ENCODE measurements around the gene ATP5PB. TPM values are rescaled to one million over a fixed set of nuclear protein-coding genes. Genes with fewer than 3 reads are reported as not detected.
A peak's percentile ranks its signal among the peaks of the same experiment; 100 is the strongest.

Gene ATP5PB
- total RNA-seq, 1 experiment from 2014 or later = 361 TPM

- no peak for DNase-seq (ENCODE audit: extremely low read depth, low read depth)
Observed at GRCh38 chr1:111474106-111474505, 24.8 kb downstream of the ATP5PB start.

DNA sequence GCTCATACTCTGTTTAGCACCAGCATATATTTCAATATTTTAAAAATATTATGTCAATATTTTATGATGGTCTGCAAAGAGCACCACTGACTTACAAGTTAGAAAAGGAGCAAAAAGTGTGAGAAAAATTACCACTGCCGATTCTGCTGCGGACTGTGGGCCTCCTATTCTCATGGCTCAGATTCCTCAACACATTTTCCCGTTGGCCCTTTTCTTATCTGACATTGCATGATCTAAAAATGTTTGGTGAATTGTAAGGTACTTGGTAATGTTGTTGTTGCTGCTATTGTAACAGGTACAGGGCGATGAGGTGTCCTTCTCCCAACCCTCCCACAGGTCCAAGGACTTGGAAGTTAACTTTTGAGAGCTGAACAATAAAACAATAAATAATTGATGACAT, 25.3 kb downstream of the ATP5PB start:
- DNase-seq (ENCODE audit: extremely low read depth, low read depth) = no peak

DNA sequence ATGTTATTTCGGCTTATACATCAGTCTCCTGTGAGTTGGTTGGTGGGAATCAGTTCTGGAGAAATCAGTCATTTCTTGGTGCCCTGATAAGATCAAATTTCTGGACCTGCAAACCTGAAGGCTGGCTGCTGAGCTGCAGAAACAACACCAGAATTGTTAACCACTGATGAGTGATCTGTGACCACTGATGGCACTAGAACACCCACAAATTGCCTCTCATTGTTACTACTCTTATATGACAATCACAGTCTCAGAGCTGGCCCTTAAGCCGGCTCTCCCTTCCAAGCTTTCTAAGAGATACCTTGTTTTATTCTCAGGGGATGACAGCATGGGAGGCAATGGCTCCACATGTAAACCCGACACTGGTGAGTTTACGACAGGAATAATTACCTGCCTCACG, 26.4 kb downstream of the ATP5PB start:
- DNase-seq (ENCODE audit: extremely low read depth, low read depth) = no peak

- no peak for DNase-seq (ENCODE audit: extremely low read depth, low read depth)
Observed at GRCh38 chr1:111476214-111476613, 26.9 kb downstream of the ATP5PB start.

- no peak for DNase-seq (ENCODE audit: extremely low read depth, low read depth)
Observed at GRCh38 chr1:111476761-111477309, 27.6 kb downstream of the ATP5PB start.

- DNase-seq (ENCODE audit: extremely low read depth, low read depth) = no peak
Observed at GRCh38 chr1:111480674-111481073, 31.4 kb downstream of the ATP5PB start.

- peak; percentile 35 for DNase-seq (ENCODE audit: extremely low read depth, low read depth)
Observed at GRCh38 chr1:111481387-111482221, 32.3 kb downstream of the ATP5PB start.

DNA sequence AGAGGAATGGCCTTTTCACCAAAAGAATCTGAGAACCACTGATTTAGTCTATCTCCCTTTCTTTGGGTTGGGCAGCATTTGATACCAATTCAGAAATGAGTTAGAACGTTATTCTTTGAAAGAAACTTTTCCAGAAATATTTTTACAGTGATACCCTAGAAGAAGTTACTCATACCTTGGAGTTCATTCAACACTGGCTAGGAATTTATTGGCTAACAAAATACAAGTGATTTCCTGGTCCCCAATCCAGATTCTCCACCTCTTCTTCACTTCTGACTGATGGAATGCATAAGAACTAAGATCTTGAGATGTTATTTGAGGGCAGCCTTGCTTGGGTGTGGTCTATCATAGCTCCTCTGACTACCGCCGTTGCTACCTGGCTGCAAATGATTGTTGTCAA, 33.9 kb downstream of the ATP5PB start:
- no peak for DNase-seq (ENCODE audit: extremely low read depth, low read depth)

DNA sequence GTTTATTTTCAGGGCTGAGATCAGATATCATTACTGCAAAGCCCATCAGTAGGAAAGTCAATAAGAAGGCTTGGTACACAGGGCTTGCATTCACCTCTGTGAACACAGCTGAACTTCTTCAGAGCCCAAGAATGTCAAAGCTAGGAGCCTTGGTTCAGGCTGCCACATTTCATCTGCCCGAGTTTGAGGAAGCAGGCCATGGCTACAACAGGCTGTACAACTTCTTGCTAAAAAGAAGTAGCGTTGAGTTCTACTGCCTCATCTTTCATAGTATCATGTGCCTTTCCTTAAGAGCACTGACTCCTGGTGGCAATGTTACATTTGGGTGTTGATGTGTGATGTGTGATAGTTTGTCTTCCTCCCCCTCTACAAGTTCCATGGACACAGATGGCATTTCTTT, 34.6 kb downstream of the ATP5PB start:
- no peak for DNase-seq (ENCODE audit: extremely low read depth, low read depth)

DNA sequence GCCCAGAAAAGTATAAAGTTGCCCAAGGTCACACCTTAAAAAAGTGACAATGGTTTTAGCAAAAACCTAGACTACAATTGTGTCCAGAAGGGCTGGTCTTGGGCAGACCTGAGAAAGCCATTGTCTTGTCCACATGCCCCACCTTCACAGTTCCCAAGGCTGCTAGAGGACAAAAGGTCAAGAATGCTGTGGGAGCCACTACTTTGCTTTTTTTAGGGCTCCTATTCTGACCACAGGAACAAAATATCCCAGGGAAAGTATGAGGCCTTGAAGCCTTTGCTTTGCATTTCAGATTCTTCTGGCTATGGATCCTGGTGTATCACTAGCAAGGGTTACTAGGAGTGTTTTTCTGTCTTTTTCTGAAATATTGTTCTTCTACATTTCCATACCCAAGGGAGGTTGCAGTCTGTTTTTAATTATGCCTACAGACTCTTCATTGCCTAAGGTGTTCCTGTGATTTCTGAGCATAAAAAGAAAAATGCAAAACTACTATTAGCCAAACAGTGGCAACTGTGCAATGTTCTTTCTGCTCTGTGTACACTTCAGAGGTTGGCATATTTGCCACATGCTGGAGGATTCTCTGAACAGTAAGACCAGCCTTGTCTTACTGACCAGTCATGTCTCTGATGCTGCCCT, 35.2 kb downstream of the ATP5PB start:
- DNase-seq (ENCODE audit: extremely low read depth, low read depth) = no peak

DNA sequence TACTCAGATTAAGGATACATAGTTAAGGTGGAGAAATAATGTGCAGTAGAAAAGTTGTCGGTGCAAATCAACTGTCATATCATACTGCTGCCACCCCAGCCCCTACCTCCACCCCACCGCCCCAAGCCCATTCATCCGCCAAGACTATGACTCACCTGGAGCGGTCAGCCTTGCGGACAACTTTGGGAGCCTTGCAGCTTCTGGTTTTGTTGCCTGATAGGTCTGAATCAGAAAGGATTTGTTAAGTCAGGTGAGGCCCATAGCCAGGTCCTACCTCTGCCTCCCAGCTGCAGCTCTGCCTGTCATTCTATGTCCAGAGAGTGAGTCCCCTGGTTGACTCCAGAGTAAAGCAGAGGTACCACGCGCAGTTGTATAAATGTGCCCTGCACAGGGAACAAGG, 37.2 kb downstream of the ATP5PB start:
- no peak for DNase-seq (ENCODE audit: extremely low read depth, low read depth)

DNA sequence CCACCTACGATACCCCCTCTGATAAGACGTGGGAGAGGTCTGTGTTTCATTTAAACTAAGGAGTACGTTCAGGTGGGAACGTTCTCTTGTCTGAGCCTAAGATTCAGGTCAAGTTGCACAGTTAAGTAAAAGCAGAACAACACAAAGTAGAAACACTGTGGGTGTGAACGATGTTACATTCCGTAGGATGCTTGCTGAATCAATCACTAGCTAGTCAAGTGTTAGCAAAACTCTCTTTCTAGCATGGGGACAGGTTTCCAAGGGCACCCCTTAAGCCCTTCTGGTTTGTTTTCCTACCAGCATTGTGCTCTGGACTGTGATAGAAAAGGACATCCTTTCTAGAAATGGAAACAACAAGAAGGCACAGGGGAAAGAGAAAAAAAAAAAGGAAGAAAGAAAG, 37.9 kb downstream of the ATP5PB start:
- no peak for DNase-seq (ENCODE audit: extremely low read depth, low read depth)

GRCh38 chr1:111488669-111489068, 39.4 kb downstream of the ATP5PB start:
- no peak for DNase-seq (ENCODE audit: extremely low read depth, low read depth)

- no peak for DNase-seq (ENCODE audit: extremely low read depth, low read depth)
Observed at GRCh38 chr1:111489604-111490003, 40.3 kb downstream of the ATP5PB start.

GRCh38 chr1:111490220-111490619, 41.0 kb downstream of the ATP5PB start:
- DNase-seq (ENCODE audit: extremely low read depth, low read depth) = no peak

DNA sequence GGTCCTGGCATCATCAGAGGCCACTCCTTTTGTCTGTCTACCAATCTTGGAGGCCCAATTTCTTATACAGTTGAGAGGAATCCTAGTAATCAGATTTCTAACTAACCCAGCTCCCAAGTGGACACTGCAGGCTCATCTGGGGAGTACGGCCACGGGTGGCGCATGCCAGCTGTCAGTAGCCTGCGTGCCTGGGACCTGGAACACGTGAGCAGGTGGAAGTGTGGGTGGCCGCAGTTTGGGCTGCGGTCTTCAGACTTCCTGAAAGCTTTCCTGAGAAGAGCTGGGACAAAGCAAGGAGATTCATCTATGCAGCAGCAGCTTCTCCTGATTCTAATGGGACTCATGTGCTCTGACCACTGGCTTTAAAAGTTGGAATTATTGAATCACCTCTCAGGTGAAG, 41.8 kb downstream of the ATP5PB start:
- DNase-seq (ENCODE audit: extremely low read depth, low read depth) = no peak

DNA sequence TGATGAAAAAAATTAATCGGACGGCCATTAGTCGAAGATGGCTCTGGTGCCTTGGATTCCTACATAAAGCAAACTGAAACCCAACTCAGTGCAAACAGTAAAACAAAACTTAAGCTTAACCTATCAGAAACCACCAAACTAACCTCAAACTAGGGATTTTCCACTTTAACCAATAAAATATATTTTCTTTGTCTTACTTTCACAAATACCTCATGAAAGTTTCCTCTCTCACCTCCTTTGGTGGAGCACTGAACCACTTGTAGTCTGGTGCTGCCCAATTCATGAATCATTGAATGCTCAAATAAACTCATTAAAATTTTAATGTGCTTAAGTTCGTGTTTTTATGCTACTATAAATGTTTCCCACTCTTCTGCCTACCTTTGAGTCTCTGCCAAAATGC, 47.1 kb downstream of the ATP5PB start:
- DNase-seq (ENCODE audit: extremely low read depth, low read depth) = no peak

DNA sequence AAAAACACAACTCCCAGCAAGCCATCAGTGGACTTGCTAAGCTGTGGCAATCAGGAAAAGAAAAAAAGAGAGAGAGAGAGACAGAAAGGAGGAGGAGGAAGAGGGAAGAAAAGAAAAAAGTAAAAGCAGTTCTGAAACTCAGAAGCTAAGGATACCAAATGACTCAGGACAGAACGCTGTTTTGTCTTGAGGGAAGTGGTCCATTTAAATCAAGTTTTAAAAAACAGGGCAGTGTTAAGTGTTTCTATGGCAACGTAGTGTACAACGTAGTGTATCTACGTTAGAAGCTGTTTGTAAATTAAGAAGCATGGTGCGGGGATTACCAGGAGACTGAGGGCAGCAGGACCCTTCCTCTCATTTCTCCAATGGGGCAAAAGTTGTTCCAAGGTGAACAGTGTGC, 48.3 kb downstream of the ATP5PB start:
- no peak for DNase-seq (ENCODE audit: extremely low read depth, low read depth)

- DNase-seq (ENCODE audit: extremely low read depth, low read depth) = no peak
Observed at GRCh38 chr1:111499026-111499785, 49.9 kb downstream of the ATP5PB start.

DNA sequence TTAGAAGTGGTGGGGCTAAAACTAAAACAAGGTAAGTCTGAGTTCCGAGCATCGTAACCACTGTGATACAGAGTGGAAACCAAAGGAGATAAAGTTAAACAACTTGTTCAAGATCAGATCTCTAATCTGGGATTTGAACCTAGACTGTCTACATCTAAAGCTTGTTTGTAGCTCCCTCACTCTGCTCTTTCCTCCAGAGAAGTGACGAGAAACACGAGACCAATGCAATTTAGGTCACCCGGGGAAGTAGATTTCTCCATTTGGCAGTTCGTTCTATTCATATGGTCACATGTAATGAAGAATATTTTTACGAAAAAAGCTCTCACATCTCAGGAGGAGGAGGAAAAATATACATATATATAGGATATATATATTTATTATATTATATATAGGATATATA, 52.4 kb downstream of the ATP5PB start:
- no peak for DNase-seq (ENCODE audit: extremely low read depth, low read depth)

DNA sequence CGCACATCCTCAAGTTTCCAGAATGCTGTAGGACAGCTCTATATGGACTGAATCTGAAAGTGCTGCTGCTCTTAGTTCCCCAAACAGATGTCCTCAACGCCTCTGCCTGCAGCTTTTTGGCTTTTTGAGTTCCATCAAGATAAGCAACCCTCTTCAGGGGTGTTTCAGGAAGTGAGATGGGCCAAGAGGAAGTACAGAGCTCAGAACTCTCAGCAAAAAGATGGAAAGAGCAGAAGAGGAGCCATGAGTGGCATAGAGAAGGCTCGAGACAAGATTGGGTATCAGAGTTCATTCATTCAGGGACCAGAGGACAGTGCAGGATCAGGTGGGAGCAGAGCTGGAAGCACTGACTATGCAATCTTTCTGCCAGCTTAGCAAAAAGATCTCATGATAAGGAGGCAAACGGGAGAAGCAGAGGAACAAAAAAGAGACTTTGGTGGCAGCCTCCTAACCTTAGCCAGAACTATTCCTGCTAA, 54.4 kb downstream of the ATP5PB start, which contains the start of the genes ADORA3 and TMIGD3:
ADORA3 (minus strand) TSS at position 49 of the 476 bp plus-strand sequence. CDS start 279 bp downstream, outside the sequence.
TMIGD3 (minus strand) TSS at position 49 of the 476 bp plus-strand sequence. CDS start 279 bp downstream, outside the sequence.
- no peak for DNase-seq (ENCODE audit: extremely low read depth, low read depth)

Data from NCI-H460 (cell line).